ENCODE measurements around the gene MED22. TPM values are rescaled to one million over a fixed set of nuclear protein-coding genes. Genes with fewer than 3 reads are reported as not detected.

Gene MED22
- total and polyA plus RNA-seq, 2 experiments from 2014 or later = 20.9 to 85.7 TPM

DNA sequence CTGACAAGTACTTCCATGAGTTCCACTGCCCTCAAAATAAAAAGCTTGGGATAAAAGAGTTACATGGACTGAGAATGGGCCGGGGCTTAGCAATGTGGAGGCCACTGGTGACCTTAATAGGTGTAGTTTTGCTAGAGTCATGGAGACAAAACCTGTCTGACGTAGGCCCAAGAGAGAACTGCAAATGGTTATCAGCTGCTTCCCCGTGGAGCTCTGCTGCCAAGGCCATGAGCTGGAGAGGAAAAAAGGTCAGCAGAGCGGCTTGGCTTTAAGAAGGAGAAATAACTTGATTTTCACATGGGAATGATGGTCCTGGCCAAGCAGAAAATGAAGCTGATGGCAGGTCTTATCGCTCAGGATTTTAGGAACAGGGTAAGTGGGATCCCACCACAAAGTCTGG, 8.3 kb downstream of the MED22 start:
- Histone ChIP-seq H3F3A (replicated peaks; ENCODE audit: low read depth) (peaks cover 36% of the 10 kb centered on the region), H3K27ac (ENCODE audit: low read depth) (no peak overlapping the region), H3K79me2 (replicated peaks; ENCODE audit: insufficient read depth) (peaks cover 13% of the 10 kb centered on the region), H2AFZ (no peak overlapping the region), H3K9me2 (ENCODE audit: insufficient read depth) (no peaks in the 10 kb centered on the region), H4K20me1 (replicated peaks; ENCODE audit: insufficient read depth) (peaks cover 12% of the 10 kb centered on the region), H3K4me3 (no peak overlapping the region), H3K4me2 (no peak overlapping the region), H3K27me3 (ENCODE audit: insufficient read depth) (no peaks in the 10 kb centered on the region), H3K36me3 (ENCODE audit: insufficient read depth) (peaks cover 21% of the 10 kb centered on the region), H3K4me1 (ENCODE audit: insufficient read depth) (peaks cover 5% of the 10 kb centered on the region)
- Mint-ChIP-seq H3K4me1 (peaks cover 11% of the 10 kb centered on the region), H3K27me3 (ENCODE audit: insufficient read depth, low read depth, poor library complexity) (peaks cover 16% of the 10 kb centered on the region), H3K27ac (no peak overlapping the region), H3K9me3 (peaks cover 4% of the 10 kb centered on the region; the same call in 1 of the 3 replicates), H3K4me3 (no peak overlapping the region; the same call in 2 of the 3 replicates), H3K36me3 (ENCODE audit: low read depth) (peaks cover 69% of the 10 kb centered on the region)
- DNase-seq (ENCODE audit: low spot score) (no peak), ATAC-seq (no peak)
- TF ChIP-seq CREB1 (CRISPR knock-in tag; IDR thresholded peaks at IDR 0.05; ENCODE audit: low read depth) (no peak), JUNB (IDR thresholded peaks at IDR 0.05; ENCODE audit: unreplicated experiment) (no peak), NANOG (IDR thresholded peaks at IDR 0.05; ENCODE audit: borderline replicate concordance) (no peak), POLR2AphosphoS5 (IDR thresholded peaks at IDR 0.05; ENCODE audit: low read depth) (no peak), ZNF331 (CRISPR knock-in tag; IDR thresholded peaks at IDR 0.05; ENCODE audit: low read depth) (no peak), EZH2 (IDR thresholded peaks at IDR 0.05; ENCODE audit: low read depth, unreplicated experiment) (no peak)
- TF ChIP-seq, protein P1, sequence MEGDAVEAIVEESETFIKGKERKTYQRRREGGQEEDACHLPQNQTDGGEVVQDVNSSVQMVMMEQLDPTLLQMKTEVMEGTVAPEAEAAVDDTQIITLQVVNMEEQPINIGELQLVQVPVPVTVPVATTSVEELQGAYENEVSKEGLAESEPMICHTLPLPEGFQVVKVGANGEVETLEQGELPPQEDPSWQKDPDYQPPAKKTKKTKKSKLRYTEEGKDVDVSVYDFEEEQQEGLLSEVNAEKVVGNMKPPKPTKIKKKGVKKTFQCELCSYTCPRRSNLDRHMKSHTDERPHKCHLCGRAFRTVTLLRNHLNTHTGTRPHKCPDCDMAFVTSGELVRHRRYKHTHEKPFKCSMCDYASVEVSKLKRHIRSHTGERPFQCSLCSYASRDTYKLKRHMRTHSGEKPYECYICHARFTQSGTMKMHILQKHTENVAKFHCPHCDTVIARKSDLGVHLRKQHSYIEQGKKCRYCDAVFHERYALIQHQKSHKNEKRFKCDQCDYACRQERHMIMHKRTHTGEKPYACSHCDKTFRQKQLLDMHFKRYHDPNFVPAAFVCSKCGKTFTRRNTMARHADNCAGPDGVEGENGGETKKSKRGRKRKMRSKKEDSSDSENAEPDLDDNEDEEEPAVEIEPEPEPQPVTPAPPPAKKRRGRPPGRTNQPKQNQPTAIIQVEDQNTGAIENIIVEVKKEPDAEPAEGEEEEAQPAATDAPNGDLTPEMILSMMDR (conservative IDR thresholded peaks at IDR 0.05; ENCODE audit: low read depth in 2 of 2) = no peak
- TF ChIP-seq, protein P2, sequence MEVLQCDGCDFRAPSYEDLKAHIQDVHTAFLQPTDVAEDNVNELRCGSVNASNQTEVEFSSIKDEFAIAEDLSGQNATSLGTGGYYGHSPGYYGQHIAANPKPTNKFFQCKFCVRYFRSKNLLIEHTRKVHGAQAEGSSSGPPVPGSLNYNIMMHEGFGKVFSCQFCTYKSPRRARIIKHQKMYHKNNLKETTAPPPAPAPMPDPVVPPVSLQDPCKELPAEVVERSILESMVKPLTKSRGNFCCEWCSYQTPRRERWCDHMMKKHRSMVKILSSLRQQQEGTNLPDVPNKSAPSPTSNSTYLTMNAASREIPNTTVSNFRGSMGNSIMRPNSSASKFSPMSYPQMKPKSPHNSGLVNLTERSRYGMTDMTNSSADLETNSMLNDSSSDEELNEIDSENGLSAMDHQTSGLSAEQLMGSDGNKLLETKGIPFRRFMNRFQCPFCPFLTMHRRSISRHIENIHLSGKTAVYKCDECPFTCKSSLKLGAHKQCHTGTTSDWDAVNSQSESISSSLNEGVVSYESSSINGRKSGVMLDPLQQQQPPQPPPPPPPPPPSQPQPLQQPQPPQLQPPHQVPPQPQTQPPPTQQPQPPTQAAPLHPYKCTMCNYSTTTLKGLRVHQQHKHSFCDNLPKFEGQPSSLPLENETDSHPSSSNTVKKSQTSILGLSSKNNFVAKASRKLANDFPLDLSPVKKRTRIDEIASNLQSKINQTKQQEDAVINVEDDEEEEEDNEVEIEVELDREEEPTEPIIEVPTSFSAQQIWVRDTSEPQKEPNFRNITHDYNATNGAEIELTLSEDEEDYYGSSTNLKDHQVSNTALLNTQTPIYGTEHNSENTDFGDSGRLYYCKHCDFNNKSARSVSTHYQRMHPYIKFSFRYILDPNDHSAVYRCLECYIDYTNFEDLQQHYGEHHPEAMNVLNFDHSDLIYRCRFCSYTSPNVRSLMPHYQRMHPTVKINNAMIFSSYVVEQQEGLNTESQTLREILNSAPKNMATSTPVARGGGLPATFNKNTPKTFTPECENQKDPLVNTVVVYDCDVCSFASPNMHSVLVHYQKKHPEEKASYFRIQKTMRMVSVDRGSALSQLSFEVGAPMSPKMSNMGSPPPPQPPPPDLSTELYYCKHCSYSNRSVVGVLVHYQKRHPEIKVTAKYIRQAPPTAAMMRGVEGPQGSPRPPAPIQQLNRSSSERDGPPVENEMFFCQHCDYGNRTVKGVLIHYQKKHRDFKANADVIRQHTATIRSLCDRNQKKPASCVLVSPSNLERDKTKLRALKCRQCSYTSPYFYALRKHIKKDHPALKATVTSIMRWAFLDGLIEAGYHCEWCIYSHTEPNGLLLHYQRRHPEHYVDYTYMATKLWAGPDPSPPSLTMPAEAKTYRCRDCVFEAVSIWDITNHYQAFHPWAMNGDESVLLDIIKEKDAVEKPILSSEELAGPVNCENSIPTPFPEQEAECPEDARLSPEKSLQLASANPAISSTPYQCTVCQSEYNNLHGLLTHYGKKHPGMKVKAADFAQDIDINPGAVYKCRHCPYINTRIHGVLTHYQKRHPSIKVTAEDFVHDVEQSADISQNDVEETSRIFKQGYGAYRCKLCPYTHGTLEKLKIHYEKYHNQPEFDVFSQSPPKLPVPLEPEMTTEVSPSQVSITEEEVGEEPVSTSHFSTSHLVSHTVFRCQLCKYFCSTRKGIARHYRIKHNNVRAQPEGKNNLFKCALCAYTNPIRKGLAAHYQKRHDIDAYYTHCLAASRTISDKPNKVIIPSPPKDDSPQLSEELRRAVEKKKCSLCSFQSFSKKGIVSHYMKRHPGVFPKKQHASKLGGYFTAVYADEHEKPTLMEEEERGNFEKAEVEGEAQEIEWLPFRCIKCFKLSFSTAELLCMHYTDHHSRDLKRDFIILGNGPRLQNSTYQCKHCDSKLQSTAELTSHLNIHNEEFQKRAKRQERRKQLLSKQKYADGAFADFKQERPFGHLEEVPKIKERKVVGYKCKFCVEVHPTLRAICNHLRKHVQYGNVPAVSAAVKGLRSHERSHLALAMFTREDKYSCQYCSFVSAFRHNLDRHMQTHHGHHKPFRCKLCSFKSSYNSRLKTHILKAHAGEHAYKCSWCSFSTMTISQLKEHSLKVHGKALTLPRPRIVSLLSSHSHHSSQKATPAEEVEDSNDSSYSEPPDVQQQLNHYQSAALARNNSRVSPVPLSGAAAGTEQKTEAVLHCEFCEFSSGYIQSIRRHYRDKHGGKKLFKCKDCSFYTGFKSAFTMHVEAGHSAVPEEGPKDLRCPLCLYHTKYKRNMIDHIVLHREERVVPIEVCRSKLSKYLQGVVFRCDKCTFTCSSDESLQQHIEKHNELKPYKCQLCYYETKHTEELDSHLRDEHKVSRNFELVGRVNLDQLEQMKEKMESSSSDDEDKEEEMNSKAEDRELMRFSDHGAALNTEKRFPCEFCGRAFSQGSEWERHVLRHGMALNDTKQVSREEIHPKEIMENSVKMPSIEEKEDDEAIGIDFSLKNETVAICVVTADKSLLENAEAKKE (CRISPR knock-in tag; IDR thresholded peaks at IDR 0.05) = no peak
- TF ChIP-seq, protein P3, sequence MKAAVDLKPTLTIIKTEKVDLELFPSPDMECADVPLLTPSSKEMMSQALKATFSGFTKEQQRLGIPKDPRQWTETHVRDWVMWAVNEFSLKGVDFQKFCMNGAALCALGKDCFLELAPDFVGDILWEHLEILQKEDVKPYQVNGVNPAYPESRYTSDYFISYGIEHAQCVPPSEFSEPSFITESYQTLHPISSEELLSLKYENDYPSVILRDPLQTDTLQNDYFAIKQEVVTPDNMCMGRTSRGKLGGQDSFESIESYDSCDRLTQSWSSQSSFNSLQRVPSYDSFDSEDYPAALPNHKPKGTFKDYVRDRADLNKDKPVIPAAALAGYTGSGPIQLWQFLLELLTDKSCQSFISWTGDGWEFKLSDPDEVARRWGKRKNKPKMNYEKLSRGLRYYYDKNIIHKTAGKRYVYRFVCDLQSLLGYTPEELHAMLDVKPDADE (IDR thresholded peaks at IDR 0.05) = no peak
